ENCODE measurements around the gene HENMT1. TPM values are rescaled to one million over a fixed set of nuclear protein-coding genes. Genes with fewer than 3 reads are reported as not detected.
"Not testable (repeated sequence)": the region's sequence is repeated elsewhere in the genome, so short reads cannot be mapped to it uniquely, and the experiment has no call there.

HENMT1 gene
- total RNA-seq, 3 donors from 2014 or later = 5.9 to 8.9 (median 7.8) TPM

DNA sequence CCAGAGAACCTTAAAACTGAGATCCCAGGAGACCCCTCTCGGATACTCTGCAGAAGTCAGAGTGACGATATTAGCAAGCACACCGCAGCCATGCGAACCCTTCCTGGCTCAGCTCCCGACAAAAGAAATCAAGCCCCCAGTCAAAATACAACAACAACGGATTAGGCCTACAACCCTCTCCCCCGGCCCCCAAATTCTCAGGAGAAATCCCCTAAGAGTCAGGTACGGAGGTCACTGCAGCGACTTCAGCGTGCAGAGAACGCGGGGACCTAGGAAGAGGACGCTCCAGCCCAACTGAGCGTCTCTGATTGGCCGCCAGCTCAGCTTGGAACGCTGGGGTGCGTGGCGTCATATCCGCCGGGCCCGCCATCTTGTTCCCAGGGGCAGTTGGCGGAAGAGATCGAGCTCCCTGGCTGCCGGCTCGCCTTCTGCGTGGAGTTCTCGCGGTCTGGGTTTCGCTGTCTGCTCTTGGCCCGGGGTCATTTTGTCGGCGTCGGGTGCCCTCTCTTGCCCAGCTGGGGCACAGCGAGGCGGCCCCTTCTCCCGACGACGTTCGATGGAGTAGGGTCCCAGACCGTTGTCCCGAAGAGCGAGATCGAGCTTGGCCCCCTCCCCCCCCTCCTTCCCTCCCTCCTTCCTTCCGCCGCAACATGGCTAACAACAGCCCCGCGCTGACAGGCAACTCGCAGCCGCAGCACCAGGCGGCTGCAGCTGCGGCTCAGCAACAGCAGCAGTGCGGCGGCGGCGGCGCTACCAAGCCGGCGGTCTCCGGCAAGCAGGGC is 31.2 kb upstream of the HENMT1 start, which contains the start of gene PRPF38B:
PRPF38B (plus strand) TSS at position 369 of the 782 bp plus-strand sequence; CDS start at position 651, 282 bp downstream.
- intact Hi-C loops (cut with DNase I, micrococcal nuclease) = no loop called here
- peak; percentile 97 for ATAC-seq
- TF ChIP-seq, protein P1, sequence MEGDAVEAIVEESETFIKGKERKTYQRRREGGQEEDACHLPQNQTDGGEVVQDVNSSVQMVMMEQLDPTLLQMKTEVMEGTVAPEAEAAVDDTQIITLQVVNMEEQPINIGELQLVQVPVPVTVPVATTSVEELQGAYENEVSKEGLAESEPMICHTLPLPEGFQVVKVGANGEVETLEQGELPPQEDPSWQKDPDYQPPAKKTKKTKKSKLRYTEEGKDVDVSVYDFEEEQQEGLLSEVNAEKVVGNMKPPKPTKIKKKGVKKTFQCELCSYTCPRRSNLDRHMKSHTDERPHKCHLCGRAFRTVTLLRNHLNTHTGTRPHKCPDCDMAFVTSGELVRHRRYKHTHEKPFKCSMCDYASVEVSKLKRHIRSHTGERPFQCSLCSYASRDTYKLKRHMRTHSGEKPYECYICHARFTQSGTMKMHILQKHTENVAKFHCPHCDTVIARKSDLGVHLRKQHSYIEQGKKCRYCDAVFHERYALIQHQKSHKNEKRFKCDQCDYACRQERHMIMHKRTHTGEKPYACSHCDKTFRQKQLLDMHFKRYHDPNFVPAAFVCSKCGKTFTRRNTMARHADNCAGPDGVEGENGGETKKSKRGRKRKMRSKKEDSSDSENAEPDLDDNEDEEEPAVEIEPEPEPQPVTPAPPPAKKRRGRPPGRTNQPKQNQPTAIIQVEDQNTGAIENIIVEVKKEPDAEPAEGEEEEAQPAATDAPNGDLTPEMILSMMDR (IDR thresholded peaks at IDR 0.05) = no peak
- H3K9me3 ChIP-seq = no peaks in the 10 kb centered on the region
- peak; percentile 96 to 97 (median 96) for DNase-seq
- H3K4me3 ChIP-seq = peak within 1 kb of the TSS; percentile 82
- H3K36me3 ChIP-seq (ENCODE audit: low read depth) = no peaks in the 10 kb centered on the region
- peaks cover 7% of the 10 kb centered on the region for H3K4me1 ChIP-seq (ENCODE audit: low read depth)

GRCh38 chr1:108691128-108691941 is 30.4 kb upstream of the HENMT1 start:
- TF ChIP-seq, protein P1 (IDR thresholded peaks at IDR 0.05) = no peak
- H3K9me3 ChIP-seq = no peaks in the 10 kb centered on the region
- intact Hi-C loops (cut with DNase I, micrococcal nuclease) = no loop called here
- peak overlapping the region; percentile 82 for H3K4me3 ChIP-seq
- ATAC-seq (peak; percentile 13), DNase-seq (no peak)
- H3K4me1 ChIP-seq (ENCODE audit: low read depth) = peaks cover 7% of the 10 kb centered on the region
- H3K36me3 ChIP-seq (ENCODE audit: low read depth) = no peaks in the 10 kb centered on the region

DNA sequence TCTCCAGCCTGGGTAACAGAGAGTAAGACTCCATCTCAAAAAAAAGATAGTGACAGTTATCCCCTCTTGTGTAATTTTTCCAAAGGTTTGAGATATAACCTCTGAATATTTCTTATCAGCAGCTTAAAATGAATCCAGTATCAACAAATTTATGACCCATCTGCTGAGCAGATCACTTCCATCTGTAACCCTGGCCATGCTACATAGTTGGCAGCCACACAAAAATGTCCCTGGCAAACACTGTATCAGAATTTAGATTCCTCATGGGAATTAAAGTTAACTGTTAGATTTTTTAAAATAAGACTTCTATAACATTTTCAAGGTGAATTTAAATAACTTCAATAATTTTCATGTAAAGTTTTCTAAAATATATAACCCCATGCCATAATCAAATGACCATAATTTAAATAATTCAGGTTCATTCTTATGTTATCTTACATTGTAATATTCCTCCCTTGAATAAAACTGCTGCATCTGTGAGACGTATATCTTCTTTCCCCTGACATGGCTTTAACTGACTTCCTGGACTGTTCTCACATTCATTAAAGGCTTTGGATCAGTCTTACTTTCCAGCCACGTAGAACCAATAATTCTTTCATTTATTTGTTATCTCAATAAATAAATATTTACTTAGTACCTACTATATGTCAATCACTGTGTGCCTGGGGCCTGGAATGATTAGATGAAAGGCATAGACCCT is 25.9 kb upstream of the HENMT1 start:
- TF ChIP-seq, protein P1 (IDR thresholded peaks at IDR 0.05) = no peak
- no peak for ATAC-seq
- H3K4me3 ChIP-seq = no peak overlapping the region
- no peaks in the 10 kb centered on the region for H3K9me3 ChIP-seq
- intact Hi-C loops (cut with DNase I, micrococcal nuclease) = no loop called here
- no peaks in the 10 kb centered on the region for H3K4me1 ChIP-seq (ENCODE audit: low read depth)
- H3K36me3 ChIP-seq (ENCODE audit: low read depth) = no peaks in the 10 kb centered on the region
- DNase-seq = no peak

DNA sequence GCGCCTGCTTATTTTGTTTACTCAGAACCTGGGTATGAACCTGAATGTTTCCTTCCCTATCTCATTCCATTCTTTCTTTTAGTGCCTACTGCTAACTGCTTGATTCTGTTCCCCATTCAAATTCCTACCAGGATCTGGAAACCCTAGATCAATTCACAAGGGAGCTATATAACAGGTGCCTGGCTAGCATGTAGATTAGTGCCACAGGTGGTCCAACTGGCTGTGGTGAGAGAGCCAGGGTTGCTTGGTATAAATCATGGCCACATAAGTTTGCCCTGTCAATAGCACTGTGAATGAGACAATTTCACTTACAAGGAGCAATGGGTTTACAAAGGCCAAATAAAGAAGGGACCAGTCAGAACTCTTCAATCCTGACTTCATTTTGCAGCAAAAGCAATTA is 24.6 kb upstream of the HENMT1 start:
- no peak for DNase-seq
- intact Hi-C loops (cut with DNase I, micrococcal nuclease) = no loop called here
- Histone ChIP-seq H3K4me3 (no peak overlapping the region), H3K4me1 (ENCODE audit: low read depth) (no peaks in the 10 kb centered on the region), H3K9me3 (no peaks in the 10 kb centered on the region), H3K36me3 (ENCODE audit: low read depth) (no peaks in the 10 kb centered on the region)
- ATAC-seq = no peak
- TF ChIP-seq, protein P1 (IDR thresholded peaks at IDR 0.05) = no peak

- H3K4me1 ChIP-seq (ENCODE audit: low read depth); H3K36me3 ChIP-seq (ENCODE audit: low read depth); H3K9me3 ChIP-seq; H3K4me3 ChIP-seq; ATAC-seq; DNase-seq; intact Hi-C loops (cut with DNase I, micrococcal nuclease): not testable (repeated sequence)
These were observed 20.8 kb upstream of the HENMT1 start for GRCh38 chr1:108681701-108682100.
